K562 (cell line): ENCODE data around the gene CAMP.

Experiments
- ATF1 ChIP-seq, 2 experiments: fragments of 450-650 bp in 1 of 2; IDR thresholded peaks; 2 replicates each; pipeline ENCODE4 v1.6.1; 2016; ENCODE audit warnings: missing compliant biosample characterization in 1 of 2, missing genetic modification characterization in 1 of 2
- SMC3 ChIP-seq: conservative IDR thresholded peaks from 2 replicates; pipeline ENCODE4 v1.6.1; 2011; ENCODE audit warnings: low read depth, low read length, improper control_type of control experiment; ENCODE audit not compliant: insufficient read depth
- SRSF3 ChIP-seq: fragments of 200-400 bp; formaldehyde crosslinking; IDR thresholded peaks from 2 replicates; pipeline ENCODE4 v1.6.1; 2016; ENCODE audit warnings: mild to moderate bottlenecking, low read length, moderate library complexity; ENCODE audit not compliant: insufficient read depth
- ZBTB7A ChIP-seq: IDR thresholded peaks from 2 replicates; pipeline ENCODE4 v1.6.1; 2011; ENCODE audit warnings: low read depth, mild to moderate bottlenecking, low read length, moderate library complexity, borderline replicate concordance; ENCODE audit not compliant: control insufficient read depth
- ZNF77 ChIP-seq: fragments of 250-450 bp; sonication (Bioruptor Pico); IDR thresholded peaks from 2 replicates; pipeline ENCODE4 v1.5.0; 2020
- TF ChIP-seq, protein P1 (sequence below): fragments of 250-450 bp; sonication (Bioruptor Pico); IDR thresholded peaks from 2 replicates; pipeline ENCODE4 v1.5.0; 2022; ENCODE audit warnings: mild to moderate bottlenecking
- TF ChIP-seq, protein P2 (sequence below): IDR thresholded peaks from 2 replicates; pipeline ENCODE4 v1.6.1; 2016; ENCODE audit warnings: missing genetic modification characterization, missing compliant biosample characterization
- TF ChIP-seq, protein P3 (sequence below): sonication (generic); formaldehyde crosslinking; IDR thresholded peaks from 2 replicates; pipeline ENCODE4 v1.9.0; 2022; ENCODE audit warnings: mild to moderate bottlenecking, missing genetic modification reagents
- TF ChIP-seq, protein P4 (sequence below): fragments of 200-600 bp; sonication (generic); IDR thresholded peaks from one replicate; pipeline ENCODE4 v1.6.1; 2012; ENCODE audit warnings: mild to moderate bottlenecking, low read depth, low read length, inconsistent platforms

DNA sequence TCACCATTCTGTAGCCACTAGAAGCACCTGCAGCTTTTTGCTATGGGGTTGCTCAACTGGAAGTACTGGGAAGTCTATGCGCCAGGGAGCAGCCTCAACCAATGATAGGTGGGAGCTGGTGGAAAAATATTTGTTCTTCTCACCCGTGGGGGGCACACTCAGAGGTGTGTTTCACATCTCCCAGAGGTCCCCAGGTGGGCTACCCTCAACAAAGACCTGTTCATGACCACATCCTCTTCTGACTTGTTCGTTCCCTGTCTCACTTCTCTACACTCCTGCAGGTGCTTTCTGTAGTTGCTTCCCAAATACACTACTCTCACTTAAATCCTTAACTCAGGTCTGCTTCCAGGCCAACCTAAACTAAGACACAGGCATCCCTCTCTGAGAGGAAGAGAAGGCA, 3.6 kb downstream of the CAMP start:
- TF ChIP-seq, protein P1, sequence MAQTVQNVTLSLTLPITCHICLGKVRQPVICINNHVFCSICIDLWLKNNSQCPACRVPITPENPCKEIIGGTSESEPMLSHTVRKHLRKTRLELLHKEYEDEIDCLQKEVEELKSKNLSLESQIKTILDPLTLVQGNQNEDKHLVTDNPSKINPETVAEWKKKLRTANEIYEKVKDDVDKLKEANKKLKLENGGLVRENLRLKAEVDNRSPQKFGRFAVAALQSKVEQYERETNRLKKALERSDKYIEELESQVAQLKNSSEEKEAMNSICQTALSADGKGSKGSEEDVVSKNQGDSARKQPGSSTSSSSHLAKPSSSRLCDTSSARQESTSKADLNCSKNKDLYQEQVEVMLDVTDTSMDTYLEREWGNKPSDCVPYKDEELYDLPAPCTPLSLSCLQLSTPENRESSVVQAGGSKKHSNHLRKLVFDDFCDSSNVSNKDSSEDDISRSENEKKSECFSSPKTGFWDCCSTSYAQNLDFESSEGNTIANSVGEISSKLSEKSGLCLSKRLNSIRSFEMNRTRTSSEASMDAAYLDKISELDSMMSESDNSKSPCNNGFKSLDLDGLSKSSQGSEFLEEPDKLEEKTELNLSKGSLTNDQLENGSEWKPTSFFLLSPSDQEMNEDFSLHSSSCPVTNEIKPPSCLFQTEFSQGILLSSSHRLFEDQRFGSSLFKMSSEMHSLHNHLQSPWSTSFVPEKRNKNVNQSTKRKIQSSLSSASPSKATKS (CRISPR knock-in tag) = no peak
- TF ChIP-seq ATF1 (CRISPR knock-in tag; IDR thresholded peaks at IDR 0.05) (no peak), ATF1 (tag; IDR thresholded peaks at IDR 0.05) (no peak), SMC3 (no peak), ZBTB7A (no peak), ZNF77 (CRISPR knock-in tag) (no peak), SRSF3 (no peak)
- TF ChIP-seq, protein P2, sequence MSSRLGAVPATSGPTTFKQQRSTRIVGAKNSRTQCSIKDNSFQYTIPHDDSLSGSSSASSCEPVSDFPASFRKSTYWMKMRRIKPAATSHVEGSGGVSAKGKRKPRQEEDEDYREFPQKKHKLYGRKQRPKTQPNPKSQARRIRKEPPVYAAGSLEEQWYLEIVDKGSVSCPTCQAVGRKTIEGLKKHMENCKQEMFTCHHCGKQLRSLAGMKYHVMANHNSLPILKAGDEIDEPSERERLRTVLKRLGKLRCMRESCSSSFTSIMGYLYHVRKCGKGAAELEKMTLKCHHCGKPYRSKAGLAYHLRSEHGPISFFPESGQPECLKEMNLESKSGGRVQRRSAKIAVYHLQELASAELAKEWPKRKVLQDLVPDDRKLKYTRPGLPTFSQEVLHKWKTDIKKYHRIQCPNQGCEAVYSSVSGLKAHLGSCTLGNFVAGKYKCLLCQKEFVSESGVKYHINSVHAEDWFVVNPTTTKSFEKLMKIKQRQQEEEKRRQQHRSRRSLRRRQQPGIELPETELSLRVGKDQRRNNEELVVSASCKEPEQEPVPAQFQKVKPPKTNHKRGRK (tag) = no peak
- TF ChIP-seq, protein P3, sequence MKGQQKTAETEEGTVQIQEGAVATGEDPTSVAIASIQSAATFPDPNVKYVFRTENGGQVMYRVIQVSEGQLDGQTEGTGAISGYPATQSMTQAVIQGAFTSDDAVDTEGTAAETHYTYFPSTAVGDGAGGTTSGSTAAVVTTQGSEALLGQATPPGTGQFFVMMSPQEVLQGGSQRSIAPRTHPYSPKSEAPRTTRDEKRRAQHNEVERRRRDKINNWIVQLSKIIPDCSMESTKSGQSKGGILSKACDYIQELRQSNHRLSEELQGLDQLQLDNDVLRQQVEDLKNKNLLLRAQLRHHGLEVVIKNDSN (CRISPR knock-in tag) = no peak
- TF ChIP-seq, protein P4, sequence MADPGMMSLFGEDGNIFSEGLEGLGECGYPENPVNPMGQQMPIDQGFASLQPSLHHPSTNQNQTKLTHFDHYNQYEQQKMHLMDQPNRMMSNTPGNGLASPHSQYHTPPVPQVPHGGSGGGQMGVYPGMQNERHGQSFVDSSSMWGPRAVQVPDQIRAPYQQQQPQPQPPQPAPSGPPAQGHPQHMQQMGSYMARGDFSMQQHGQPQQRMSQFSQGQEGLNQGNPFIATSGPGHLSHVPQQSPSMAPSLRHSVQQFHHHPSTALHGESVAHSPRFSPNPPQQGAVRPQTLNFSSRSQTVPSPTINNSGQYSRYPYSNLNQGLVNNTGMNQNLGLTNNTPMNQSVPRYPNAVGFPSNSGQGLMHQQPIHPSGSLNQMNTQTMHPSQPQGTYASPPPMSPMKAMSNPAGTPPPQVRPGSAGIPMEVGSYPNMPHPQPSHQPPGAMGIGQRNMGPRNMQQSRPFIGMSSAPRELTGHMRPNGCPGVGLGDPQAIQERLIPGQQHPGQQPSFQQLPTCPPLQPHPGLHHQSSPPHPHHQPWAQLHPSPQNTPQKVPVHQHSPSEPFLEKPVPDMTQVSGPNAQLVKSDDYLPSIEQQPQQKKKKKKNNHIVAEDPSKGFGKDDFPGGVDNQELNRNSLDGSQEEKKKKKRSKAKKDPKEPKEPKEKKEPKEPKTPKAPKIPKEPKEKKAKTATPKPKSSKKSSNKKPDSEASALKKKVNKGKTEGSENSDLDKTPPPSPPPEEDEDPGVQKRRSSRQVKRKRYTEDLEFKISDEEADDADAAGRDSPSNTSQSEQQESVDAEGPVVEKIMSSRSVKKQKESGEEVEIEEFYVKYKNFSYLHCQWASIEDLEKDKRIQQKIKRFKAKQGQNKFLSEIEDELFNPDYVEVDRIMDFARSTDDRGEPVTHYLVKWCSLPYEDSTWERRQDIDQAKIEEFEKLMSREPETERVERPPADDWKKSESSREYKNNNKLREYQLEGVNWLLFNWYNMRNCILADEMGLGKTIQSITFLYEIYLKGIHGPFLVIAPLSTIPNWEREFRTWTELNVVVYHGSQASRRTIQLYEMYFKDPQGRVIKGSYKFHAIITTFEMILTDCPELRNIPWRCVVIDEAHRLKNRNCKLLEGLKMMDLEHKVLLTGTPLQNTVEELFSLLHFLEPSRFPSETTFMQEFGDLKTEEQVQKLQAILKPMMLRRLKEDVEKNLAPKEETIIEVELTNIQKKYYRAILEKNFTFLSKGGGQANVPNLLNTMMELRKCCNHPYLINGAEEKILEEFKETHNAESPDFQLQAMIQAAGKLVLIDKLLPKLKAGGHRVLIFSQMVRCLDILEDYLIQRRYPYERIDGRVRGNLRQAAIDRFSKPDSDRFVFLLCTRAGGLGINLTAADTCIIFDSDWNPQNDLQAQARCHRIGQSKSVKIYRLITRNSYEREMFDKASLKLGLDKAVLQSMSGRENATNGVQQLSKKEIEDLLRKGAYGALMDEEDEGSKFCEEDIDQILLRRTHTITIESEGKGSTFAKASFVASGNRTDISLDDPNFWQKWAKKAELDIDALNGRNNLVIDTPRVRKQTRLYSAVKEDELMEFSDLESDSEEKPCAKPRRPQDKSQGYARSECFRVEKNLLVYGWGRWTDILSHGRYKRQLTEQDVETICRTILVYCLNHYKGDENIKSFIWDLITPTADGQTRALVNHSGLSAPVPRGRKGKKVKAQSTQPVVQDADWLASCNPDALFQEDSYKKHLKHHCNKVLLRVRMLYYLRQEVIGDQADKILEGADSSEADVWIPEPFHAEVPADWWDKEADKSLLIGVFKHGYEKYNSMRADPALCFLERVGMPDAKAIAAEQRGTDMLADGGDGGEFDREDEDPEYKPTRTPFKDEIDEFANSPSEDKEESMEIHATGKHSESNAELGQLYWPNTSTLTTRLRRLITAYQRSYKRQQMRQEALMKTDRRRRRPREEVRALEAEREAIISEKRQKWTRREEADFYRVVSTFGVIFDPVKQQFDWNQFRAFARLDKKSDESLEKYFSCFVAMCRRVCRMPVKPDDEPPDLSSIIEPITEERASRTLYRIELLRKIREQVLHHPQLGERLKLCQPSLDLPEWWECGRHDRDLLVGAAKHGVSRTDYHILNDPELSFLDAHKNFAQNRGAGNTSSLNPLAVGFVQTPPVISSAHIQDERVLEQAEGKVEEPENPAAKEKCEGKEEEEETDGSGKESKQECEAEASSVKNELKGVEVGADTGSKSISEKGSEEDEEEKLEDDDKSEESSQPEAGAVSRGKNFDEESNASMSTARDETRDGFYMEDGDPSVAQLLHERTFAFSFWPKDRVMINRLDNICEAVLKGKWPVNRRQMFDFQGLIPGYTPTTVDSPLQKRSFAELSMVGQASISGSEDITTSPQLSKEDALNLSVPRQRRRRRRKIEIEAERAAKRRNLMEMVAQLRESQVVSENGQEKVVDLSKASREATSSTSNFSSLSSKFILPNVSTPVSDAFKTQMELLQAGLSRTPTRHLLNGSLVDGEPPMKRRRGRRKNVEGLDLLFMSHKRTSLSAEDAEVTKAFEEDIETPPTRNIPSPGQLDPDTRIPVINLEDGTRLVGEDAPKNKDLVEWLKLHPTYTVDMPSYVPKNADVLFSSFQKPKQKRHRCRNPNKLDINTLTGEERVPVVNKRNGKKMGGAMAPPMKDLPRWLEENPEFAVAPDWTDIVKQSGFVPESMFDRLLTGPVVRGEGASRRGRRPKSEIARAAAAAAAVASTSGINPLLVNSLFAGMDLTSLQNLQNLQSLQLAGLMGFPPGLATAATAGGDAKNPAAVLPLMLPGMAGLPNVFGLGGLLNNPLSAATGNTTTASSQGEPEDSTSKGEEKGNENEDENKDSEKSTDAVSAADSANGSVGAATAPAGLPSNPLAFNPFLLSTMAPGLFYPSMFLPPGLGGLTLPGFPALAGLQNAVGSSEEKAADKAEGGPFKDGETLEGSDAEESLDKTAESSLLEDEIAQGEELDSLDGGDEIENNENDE = no peak
